Measurements from ENCODE around the gene ODAD4. TPM values are rescaled to one million over a fixed set of nuclear protein-coding genes. Genes with fewer than 3 reads are reported as not detected.
A peak's percentile ranks its signal among the peaks of the same experiment; 100 is the strongest.

The ODAD4 gene
- total and polyA plus RNA-seq, 2 of the 4 experiments (the other 2 are of a cell fraction), result 0.38 to 0.54 TPM

DNA sequence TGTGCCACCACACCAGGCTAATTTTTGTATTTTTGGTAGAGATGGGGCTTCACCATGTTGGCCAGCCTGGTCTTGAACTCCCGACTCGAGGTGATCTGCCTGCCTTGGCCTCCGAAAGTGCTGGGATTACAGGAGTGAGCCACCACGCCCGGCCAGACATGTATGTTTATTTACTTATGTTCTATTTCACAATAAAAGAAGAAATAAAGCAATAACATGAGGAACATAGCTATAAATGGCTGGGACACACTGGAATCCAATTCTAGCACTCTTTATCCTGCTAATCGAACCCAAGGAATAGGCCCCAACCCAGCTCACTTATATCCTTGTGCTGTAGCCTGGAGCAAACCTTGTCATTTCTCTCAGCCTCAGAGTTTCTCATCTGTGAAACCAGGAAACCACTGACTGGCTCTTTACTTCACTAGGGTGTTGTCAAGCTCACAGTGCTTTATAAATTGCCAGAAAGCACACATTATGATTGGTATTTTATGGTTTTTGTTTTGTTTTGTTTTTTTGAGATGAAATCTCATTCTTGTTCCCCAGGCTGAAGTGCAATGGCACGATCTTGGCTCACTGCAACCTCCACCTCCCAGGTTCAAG lies 4.3 kb upstream of the ODAD4 start:
- no peak overlapping the region for H2BK20ac ChIP-seq (ENCODE audit: low read depth, low read length)
- WGBS, 2 experiments (ENCODE audit: extremely low coverage in 2 of 2, insufficient read length in 1 of 2), result 80% methylated on average over 1 of the region's 7 CpGs; no CpG with 5 or more reads in 1 of the 2 experiments

More for the DNA sequence above, 4.3 kb upstream of the ODAD4 start:
- no peak overlapping the region for H2BK120ac ChIP-seq (ENCODE audit: low read depth, low read length)
- no peak overlapping the region for H2BK5ac ChIP-seq (ENCODE audit: low read depth, low read length, poor library complexity, severe bottlenecking)
- CTCF ChIA-PET, result no interaction called here
- no peak overlapping the region for H3K14ac ChIP-seq (replicated peaks; ENCODE audit: low read depth, low read length)
- no peaks in the 10 kb centered on the region for H3K27me3 ChIP-seq (ENCODE audit: control insufficient read depth, insufficient read depth, low read length)
- H3K9me1 ChIP-seq (ENCODE audit: insufficient read depth, low read length), result peaks cover 7% of the 10 kb centered on the region; the same call in 1 of the 2 replicates
- BruUV-seq (replicated peaks), result no TSS peak
- H3K23ac ChIP-seq (ENCODE audit: low read depth, low read length), result no peak overlapping the region
- no peak overlapping the region for H3K4ac ChIP-seq (ENCODE audit: low read depth, low read length)
- in situ Hi-C loops (cut with MboI; ENCODE audit: low sequenced_read_pairs), result no loop called here
- no peaks in the 10 kb centered on the region for H4K20me1 ChIP-seq (ENCODE audit: insufficient read depth, low read length)
- ATAC-seq (ENCODE audit: low read depth), result no peak
- no peak overlapping the region for H2BK15ac ChIP-seq (ENCODE audit: low read depth, low read length)
- H3K9ac ChIP-seq (ENCODE audit: low read depth, low read length), result no peak overlapping the region
- H2AK9ac ChIP-seq (replicated peaks; ENCODE audit: low read depth, low read length, poor library complexity), result no peak overlapping the region
- dilution Hi-C loops (cut with HindIII; ENCODE audit: low sequenced_read_pairs, unreplicated experiment), result no loop called here
- no peak overlapping the region for H3K18ac ChIP-seq (ENCODE audit: low read depth, low read length)
- H3K27ac ChIP-seq (ENCODE audit: insufficient read depth, low read length), result no peak overlapping the region
- no peaks in the 10 kb centered on the region; the same call in 1 of the 2 replicates for H3K4me1 ChIP-seq (ENCODE audit: control insufficient read depth, insufficient read depth, low read length)
- H3K79me1 ChIP-seq (ENCODE audit: low read depth in 1 of 2, low read length in 2 of 2), result peaks cover 1 to 9% of the 10 kb centered on the region in 2 experiments; a peak in 2 of 4 replicates
- DNase-seq, result no peak
- no peak overlapping the region for H3K4me2 ChIP-seq (ENCODE audit: low read depth, low read length)
- H4K8ac ChIP-seq (ENCODE audit: low read depth in 2 of 2, low read length in 2 of 2), result no peak overlapping the region
- no peak overlapping the region for H3K56ac ChIP-seq (ENCODE audit: extremely low read depth, insufficient read depth, low read length)
- TF ChIP-seq CEBPB (IDR thresholded peaks at IDR 0.05; ENCODE audit: low read depth, low read length) (0 out of 2 replicates have a peak, but pooled peaks have one; percentile 7), POLR2A (IDR thresholded peaks at IDR 0.05; ENCODE audit: low read depth, low read length) (no peak)
- H3K4me3 ChIP-seq (ENCODE audit: insufficient read depth, low read depth, low read length), result no peak overlapping the region
- H3K9me3 ChIP-seq (ENCODE audit: control insufficient read depth, insufficient read depth, low read length), result no peaks in the 10 kb centered on the region
- H3K36me3 ChIP-seq (ENCODE audit: control insufficient read depth, insufficient read depth, low read length), result no peaks in the 10 kb centered on the region
- POLR2A ChIA-PET (ENCODE audit: unreplicated experiment), result no interaction called here
- intact Hi-C loops (cut with micrococcal nuclease), result no loop called here
- no peak overlapping the region for H4K5ac ChIP-seq (ENCODE audit: low read depth, low read length)
- no peak overlapping the region for H2AFZ ChIP-seq (replicated peaks; ENCODE audit: low read length, poor library complexity)
- no peak overlapping the region for H2AK5ac ChIP-seq (ENCODE audit: low read depth, low read length)
- H4K91ac ChIP-seq (ENCODE audit: insufficient read depth, low read depth, low read length), result no peak overlapping the region
